Measurements from ENCODE around the gene SERPINI1.

GRCh38 chr3:167750272-167750971, 14.9 kb downstream of the SERPINI1 start:
- TF ChIP-seq CTCF (IDR thresholded peaks at IDR 0.05; ENCODE audit: poor library complexity) (no peak), EZH2 (IDR thresholded peaks at IDR 0.05; ENCODE audit: borderline replicate concordance) (no peak), EZH2phosphoT487 (IDR thresholded peaks at IDR 0.05; ENCODE audit: low read depth, severe bottlenecking, unreplicated experiment) (no peak)

All from hepatocyte (in vitro differentiated cells).